NOMO-1 (cell line): ENCODE results near the gene ZDHHC11B.
A peak's percentile ranks its signal among the peaks of the same experiment; 100 is the strongest.
"Not testable (repeated sequence)": the region's sequence is repeated elsewhere in the genome, so short reads cannot be mapped to it uniquely, and the experiment has no call there.

Experiments
- DNase-seq, 2 experiments: peaks; one replicate each; lab custom pipeline; 2025; ENCODE audit not compliant: unreplicated experiment in 2 of 2; lab: John Stamatoyannopoulos, UW

Gene ZDHHC11B

DNA sequence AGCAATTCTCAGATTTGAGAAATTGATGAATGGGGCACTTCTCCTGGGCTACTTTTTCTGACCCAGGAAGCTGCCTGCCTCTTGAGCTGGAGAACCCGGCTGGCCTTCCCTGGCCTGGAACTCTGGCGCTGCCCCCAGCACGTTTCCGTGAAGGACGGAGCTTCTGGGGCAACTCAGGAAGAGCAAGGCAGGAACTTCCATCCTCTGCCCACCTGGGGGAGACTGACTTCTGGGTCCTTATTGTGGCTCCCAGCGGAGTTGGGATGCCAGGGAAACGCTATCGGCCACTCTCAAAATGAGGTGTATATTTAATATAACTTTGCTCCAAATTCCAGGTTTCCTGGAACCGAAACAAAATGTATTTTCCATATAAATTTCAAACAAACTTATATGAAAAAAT, 57.4 kb downstream of the ZDHHC11B start:
- DNase-seq, result not testable (repeated sequence)

DNA sequence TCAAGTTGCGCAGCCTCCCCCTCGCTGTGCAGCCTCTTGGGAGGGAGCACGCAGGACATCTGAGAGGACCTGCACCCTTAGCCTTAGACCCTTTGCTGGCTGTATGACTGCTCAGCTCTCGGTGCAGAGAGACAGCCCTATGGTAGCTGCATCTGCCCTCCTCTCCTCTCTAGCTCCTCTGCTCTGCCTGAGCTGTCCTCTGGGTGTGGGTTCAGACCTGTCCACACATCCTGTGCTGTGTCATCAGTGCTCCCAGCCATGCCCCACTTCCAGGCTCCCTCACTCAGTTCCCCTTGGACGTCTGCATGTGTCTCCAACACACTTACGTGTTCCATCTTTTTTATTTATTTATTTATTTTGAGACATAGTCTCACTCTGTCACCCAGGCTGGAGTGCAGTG, 60.7 kb downstream of the ZDHHC11B start:
- DNase-seq, result not testable (repeated sequence)

DNA sequence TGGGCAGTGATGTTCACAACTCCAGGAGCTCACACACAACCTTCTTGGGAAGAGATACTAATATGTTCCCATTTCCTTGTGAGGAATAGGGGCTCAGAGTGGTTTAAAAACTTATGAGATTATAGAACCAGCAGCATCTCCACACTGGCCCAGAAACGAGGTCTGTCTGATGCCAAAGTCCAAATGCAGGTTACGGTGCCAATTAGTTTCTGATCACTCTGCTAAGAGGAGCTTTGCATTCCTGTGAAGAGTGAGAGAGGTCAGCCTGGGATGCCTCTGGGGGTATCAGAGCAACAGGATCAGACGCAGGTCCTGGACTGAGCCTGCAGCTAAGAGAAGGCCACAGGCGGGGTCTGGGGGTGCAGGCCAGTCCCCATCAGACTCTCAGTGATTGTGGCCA, 61.2 kb downstream of the ZDHHC11B start:
- DNase-seq, result not testable (repeated sequence)

DNA sequence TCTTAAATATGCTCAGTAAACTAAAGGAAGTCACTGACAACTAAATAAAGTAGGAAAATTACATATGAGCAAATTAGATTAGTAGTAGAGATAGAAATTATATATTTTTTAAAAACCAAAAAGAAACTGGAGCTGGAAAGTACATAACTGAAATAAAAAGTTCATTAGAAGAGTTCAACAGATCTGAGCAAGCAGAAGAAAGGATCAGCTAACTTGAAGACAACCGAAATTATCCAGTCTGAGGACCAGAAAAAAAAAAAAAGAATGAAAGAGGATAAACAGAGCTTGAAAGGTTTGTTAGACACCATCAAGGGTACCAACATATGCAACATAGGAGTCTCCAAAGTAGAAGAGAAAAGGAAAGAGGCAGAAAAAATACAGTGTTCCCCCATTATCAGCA, 65.2 kb downstream of the ZDHHC11B start:
- DNase-seq, result not testable (repeated sequence)

DNA sequence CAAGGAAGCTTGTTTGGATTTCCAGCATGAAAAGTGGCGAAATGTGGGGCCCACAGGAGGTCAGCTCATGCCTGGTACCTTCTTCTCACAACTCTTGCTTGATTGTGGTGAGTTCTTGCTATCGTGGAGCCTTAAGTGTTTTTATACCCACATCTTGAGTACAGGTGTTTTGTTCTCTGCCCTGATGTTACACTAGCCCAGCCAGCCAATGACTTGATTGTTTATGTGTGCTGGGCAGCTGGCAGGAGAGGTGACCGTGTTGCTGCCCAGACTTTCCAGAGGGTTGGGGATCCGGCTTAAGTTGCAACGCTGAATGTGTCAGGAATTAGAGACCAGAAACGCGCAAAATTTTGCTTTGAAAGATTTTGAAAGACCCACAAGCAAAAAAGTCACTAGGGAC, 67.4 kb downstream of the ZDHHC11B start:
- no peak for DNase-seq

DNA sequence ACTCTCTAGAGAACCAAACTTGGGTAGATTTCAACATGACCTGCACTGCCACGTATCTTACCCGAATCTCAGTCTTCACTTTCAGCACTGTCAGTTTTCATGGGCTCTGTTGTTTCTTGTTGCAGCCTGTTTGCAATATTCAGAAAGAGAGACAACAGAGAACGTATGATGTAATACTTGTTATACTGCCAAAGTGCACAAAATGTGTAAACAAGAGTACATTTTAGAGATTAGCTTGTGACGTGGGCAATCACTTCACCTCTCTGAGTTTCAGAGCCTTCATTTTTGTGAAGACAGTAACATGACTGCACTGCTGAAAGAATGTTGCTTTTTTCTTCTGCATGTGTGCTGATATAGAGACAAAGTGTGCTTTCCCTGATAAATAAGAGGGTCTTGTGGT, 67.8 kb downstream of the ZDHHC11B start:
- not testable (repeated sequence) for DNase-seq

DNA sequence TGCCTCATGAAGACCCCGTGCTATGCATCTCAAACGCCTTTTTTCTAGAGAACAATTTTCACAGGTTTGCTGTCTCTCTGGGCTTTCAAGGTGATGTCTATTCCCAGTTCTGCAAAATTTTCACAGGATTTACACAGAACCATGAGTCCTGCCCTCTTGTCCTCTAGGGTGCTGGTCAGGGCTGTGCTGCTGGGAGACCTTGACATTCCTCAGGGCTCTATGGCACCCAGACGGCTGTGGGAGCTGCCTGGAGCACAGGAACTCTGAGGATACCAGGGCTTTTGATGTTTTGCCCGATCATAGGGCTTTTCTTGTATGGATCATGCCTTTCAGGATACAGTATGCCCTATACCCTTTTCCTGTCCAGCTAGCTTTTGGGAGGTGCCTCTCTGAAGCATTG, 68.9 kb downstream of the ZDHHC11B start:
- not testable (repeated sequence) for DNase-seq

DNA sequence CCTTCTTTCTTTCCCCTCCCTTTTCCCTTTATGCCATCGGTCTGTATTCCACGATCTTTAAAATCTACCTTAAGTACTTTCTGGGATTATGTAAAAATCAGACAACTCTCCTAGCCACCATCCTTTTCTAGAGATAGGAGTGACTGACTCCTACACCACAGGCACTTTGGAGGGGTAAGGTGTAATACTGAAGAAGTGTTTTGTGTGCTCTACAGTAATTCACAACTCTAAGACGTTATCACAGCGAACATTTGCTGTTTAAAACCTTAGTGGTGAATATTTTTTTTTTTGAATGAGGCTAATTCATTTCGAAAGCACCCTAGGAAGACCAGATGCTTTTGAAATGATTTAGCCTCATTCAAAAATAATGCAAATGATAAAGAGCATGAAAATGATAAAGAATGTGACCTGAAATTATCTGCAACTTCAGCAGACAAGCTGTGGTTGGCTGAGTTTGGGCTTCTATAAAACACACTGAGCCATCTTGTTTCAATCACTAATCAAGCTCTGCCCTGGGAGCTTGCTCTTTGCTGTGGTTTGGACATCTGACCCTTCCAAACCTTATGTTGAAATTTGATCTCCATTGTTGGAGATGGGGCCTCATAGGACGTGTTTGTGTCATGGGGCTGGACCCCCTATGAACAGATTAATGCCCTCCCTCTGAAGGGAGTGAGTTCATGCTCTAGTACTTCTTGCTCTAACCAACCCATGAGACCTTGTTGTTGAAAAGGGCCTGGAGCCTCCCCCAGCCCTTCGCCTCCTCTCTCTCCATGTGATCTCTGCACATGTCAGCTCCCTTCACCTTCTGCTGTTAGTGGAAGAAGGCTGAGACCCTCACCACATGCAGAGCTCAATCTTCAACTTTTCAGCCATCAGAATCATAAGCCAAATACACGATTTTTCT, 70.1 kb downstream of the ZDHHC11B start:
- DNase-seq, result not testable (repeated sequence)

DNA sequence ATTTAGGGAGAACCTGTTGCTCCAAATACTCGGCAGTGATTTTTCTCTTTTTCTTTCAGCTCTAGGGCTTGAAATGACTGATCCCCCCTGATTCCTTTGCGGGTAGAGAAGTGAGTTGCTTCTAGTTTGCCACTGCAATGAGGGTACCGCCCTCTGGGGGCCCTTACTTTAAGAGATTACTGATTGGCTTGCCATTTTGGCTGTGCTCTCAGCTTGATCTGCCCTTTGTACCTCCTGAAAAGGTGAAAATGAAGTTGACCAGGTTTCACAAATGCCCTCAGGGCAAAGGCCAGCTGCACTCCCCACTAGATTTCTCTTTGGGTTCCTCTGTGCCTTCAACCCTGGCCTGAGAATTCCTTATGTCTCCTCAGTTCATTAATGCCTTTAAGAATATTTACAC, 70.8 kb downstream of the ZDHHC11B start:
- not testable (repeated sequence) for DNase-seq

DNA sequence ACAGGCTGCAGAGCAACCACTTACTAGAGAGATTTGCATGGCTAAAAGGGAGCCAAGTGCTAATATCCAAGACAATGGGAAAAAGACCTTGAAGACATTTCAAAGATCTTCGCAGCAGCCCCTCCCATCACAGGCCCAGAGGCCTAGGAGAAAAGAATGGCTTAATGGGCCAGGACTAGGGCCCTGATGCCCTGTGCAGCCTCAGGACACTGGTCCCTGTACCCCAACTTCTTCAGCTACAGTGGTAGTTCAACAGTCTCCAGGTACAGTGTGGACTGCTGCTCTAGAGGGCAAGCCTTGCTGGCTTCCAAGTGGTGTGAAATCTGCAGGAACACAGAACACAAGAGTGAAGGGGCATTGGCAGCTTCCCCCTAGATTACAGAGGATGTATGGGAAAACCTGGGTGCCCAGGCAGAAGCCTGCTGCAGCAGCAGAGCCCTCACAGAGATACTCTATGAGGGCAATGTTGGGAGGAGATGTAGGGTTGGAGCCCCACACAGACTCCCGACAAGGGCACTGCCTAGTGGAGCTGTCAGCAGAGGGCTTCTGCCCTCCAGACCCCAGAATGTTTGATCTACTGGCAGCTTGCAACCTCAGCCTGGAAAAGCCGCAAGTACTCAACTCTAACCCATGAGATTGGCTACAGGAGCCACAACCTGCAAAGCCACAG, 75.5 kb downstream of the ZDHHC11B start:
- DNase-seq, result not testable (repeated sequence)

DNA sequence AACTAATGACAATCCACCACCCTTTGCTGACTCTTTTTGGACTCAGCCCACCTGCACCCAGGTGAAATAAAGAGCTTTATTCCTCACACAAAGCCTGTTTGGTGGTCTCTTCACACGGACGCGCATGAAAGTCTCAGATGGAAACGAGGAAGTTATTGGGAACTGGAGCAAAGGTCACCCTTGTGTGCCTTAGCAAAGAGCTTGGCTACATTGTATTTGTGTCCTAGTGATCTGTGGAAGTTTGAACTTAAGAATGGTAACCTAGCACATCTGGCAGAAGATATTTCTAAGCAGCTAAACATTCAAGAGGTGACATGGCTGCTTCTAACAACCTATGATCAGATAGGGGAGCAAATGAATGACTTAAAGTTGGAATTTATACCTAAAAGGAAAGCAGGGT, 76.2 kb downstream of the ZDHHC11B start:
- DNase-seq, result not testable (repeated sequence)

DNA sequence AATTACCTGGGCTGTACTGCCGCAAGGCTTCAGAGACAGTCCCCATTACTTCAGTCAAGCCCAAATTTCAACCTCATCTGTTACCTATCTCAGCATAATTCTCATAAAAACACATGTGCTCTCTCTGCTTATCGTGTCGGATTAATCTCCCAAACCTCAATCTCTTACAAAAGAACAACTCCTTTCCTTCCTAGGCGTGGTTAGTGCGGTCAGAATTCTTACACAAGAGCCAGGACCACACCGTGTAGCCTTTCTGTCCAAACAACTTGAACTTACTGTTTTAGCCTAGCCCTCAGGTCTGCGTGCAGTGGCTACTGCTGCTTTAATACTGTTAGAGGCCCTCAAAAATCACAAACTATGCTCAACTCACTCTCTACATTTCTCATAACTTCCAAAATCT, 78.4 kb downstream of the ZDHHC11B start:
- DNase-seq, result peak; percentile 34 to 82

DNA sequence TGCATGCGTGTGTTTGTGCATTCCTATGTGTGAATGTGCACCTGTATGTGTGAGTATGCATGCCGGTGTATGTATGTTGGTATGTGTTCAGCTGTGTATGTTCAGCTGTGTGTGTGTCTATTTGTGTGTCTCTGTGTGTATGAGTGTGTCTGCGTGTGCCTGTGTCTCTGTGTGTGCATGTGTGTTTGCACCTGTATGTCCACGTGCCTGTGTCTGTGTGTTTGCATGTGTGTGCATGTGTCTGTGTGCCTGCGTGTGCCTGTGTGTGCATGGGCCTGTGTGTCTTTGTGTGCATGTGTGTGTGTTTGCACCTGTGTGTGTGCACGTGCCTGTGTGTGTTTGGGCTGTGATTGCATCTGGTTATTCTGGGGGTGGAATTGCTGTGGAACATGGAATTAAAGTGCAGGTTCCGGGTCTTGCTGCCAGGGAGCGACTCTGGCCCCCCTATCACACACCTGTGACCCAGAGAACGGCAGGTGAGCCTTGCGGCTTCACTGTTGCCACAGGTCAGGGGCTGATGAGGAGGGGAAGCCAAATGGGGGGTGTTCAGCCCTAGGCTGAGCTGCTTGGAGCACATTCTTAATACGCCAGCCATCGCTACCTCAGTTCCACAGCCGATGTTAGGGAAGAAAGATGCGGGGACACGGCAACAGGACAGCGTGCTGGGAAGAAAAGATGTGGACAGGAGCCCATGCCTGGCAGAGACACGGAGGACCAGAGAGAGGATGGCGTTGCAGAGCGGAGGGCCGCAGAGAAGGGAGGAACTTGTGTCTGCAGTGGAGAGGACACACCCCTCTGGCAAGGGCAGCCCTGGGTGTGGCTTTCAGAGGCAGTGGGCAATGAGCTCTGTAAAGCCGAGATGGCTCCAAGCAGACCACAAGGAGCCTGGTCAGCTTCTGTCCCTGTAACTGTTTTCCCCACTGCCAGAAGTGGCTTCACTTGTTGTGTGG, 87.5 kb downstream of the ZDHHC11B start:
- not testable (repeated sequence) for DNase-seq

DNA sequence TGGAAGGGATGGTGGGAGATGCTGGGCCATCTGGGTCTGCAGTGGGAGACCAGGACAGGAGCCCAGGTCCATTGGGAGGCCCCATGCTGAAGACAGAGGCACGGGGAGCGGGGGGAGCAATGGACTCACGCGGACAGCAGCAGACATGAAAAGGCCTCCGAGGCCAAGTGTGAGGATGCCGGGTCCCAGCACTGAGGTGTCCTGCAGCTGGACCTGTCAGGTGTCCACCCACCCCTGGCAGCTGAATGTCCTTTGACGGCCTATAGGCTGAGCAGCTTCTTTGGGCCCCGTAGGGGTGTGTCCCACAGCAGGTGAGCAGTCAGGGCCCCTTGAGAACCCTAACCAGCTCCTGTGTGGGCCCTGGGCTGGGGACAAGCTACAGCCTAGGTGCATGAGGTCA, 88.3 kb downstream of the ZDHHC11B start:
- not testable (repeated sequence) for DNase-seq

DNA sequence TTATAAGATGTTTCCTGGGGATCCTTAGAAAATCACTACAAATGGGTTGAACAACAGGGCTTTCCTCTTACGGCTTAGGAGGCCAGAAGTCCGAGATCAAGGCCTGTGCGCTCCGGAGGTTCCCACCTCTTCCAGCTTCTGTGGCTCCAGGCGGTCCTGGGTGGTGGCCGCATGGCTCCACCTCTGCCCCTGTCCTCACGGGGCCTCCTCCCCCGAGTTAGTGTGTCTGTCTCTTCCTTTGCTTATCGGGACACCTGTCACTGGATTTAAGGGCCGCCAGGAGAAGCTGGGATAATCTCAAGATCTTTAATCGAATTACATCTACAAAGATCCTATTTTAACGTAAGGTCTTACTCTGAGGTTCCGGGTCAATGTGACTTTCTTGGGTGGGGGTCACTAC, 89.1 kb downstream of the ZDHHC11B start:
- DNase-seq, result not testable (repeated sequence)

DNA sequence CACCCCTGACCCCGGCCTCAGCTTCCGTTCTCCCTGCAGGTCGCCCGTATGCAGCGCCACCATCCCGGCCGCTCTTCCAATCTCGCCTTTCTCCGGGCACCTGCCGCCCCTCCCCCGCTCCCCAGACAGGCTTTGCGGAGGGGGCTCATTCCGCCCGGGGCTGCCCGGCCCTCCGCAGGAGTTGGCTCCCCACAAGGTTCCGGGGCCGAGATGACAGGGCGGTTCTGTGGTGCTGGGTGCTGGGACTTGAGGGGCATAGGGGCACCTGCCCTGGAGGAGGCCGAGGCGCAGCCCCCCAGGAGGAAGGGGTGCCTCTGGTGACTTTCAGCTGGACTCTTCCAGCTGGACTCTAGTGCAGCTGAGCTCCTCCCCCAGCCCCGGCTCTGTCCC, 90.5 kb downstream of the ZDHHC11B start:
- not testable (repeated sequence) for DNase-seq

DNA sequence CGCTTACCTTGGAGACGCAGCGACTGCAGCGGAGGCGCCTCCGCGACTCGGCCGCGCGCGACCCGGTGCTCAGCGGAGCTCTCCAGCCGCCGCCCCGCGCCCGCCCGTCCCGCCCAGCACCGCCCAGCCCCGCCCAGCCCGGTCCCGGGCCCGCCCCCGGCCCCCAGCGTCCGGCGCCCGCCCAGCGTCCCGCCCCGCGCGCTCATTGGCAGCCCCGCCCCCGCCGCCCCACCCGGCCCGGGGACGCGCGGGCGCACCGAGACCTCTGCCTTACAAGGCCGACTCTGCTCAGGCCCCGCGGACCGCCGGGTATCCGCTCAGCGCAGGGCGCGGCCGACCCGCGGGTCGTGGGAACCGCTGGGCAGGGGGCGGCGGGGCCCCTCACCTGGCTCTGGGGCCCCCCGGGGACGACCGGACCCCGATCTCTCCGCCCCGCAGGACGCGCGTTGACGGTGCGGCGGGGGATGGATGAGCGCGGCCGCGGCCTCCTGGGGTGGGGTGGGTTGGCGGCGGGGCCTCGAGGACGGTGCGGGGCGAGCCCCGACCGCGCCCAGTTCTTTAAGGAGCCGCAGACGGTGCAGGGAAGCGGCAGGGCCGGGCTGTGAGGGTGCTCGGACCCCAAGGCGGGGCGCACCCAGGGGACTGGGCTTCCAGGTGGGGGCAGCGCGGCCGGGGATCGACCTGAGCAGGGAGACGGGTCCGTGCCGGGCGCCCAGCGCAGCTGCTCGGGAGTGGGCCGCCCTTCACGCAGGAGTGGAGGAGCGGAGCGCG, 91.1 kb downstream of the ZDHHC11B start, which contains the start of gene TPPP:
TSS of gene TPPP (minus strand) at position 82 of the 771 bp plus-strand sequence. CDS start 15,292 bp downstream, outside the sequence.
- DNase-seq, result peak; percentile 67 to 83

DNA sequence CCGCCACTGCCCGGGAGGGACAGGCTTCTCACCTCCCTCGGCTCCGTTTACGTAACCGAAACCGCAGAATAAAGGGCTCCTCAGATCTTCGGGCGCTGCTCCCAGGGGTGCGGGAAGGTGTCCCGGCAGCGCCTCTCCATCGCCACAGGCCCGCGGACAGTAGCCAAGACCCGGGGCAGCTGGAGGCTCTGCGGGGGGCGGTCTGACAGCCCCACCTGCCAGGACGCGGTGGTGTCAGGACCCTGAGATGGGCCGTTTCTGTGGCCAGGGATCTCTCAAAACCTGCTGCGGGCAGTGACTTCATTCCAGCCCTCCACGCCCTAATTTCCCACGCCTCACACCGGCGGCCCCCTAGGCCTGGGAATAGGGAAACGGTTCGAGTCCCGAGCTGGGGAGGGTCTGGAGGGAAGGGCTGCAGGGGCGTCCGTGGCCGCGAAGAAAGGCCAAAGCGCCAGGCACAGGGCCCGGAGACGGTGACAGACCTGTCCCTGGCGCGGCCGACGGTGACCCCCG, 91.9 kb downstream of the ZDHHC11B start:
- DNase-seq, result not testable (repeated sequence)

DNA sequence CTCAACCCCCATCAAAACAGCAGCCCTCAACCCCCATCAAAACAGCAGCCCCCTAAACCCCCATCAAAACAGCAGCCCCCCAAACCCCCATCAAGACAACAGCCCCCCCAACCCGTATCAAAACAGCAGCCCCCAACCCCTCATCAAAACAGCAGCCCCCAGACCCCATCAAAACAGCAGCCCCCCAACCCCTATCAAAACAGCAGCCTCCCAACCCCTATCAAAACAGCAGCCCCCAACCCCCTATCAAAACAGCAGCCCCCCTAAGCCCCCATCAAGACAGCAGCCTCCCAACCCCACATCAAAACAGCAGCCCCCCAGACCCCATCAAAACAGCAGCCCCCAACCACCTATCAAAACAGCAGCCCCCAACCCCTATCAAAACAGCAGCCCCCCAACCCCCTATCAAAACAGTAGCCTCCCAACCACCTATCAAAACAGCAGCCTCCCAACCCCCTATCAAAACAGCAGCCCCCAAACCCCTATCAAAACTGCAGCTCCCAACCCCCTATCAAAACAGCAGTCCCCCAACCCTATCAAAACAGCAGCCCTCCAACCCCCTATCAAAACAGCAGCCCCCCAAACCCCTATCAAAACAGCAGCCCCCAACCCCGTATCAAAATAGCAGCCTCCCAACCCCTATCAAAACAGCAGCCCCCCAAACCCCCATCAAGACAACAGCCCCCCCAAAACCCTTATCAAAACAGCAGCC, 92.6 kb downstream of the ZDHHC11B start:
- no peak for DNase-seq
